B cell (primary cell): ENCODE results near the gene MCM3AP.

ENCODE experiments used
- CTCF ChIP-seq: fragments of 200-600 bp; IDR thresholded peaks from one replicate; pipeline ENCODE4 v1.8.0; 2022; ENCODE audit warnings: antibody characterized with exemption, mild to moderate bottlenecking
- EZH2 ChIP-seq: IDR thresholded peaks from 2 replicates; pipeline ENCODE4 v1.6.1; 2012; ENCODE audit warnings: borderline replicate concordance, low read depth, mild to moderate bottlenecking, moderate library complexity, low read length; ENCODE audit not compliant: insufficient read depth, poor library complexity, severe bottlenecking

GRCh38 chr21:46227811-46228344 lies 57.5 kb downstream of the MCM3AP start:
- TF ChIP-seq CTCF, result no peak
- no peak for TF ChIP-seq EZH2
